Mucosa of gallbladder (tissue), 1 donor: Measurements from ENCODE around the gene OR2T3. TPM values are rescaled to one million over a fixed set of nuclear protein-coding genes. Genes with fewer than 3 reads are reported as not detected.
"Not testable (repeated sequence)": the region's sequence is repeated elsewhere in the genome, so short reads cannot be mapped to it uniquely, and the experiment has no call there.

ENCODE experiments used
- DNase-seq: peaks from one replicate; pipeline ENCODE4 v3.0.0-alpha.2; 2020; ENCODE audit warnings: low spot score
- total RNA-seq: library from RNA; stranded (reverse); gene quantifications from one replicate; pipeline ENCODE4 v1.2.1, GENCODE V29; 2021
- donor health status: DM: no; HTN: no; CAD: no.

The OR2T3 gene
- total RNA-seq, 1 donor from 2014 or later: not detected

- DNase-seq: no peak
Observed at GRCh38 chr1:248471154-248471553, 2.0 kb upstream of the OR2T3 start.

- not testable (repeated sequence) for DNase-seq
Observed at GRCh38 chr1:248472111-248472510, 1.0 kb upstream of the OR2T3 start.

GRCh38 chr1:248475660-248476059 lies 2.5 kb downstream of the OR2T3 start:
- not testable (repeated sequence) for DNase-seq

- not testable (repeated sequence) for DNase-seq
Observed at GRCh38 chr1:248481686-248482579, 8.8 kb downstream of the OR2T3 start.

GRCh38 chr1:248488289-248488688 lies 15.1 kb downstream of the OR2T3 start, which contains the start of gene OR2T5:
Gene OR2T5, plus strand, starts transcription at chr1:248488589. Its CDS starts 0 bp downstream, at chr1:248488589.
- DNase-seq: not testable (repeated sequence)

GRCh38 chr1:248496661-248497060 lies 23.5 kb downstream of the OR2T3 start:
- DNase-seq: not testable (repeated sequence)

- not testable (repeated sequence) for DNase-seq
Observed at GRCh38 chr1:248500305-248501035, 27.3 kb downstream of the OR2T3 start.

- DNase-seq: not testable (repeated sequence)
Observed at GRCh38 chr1:248507773-248508172, 34.6 kb downstream of the OR2T3 start, which contains the start of gene OR2G6. Gene OR2G6, plus strand, starts transcription at chr1:248508073. Its CDS starts 13,574 bp downstream, at chr1:248521647.

GRCh38 chr1:248510217-248510616 lies 37.1 kb downstream of the OR2T3 start:
- DNase-seq: not testable (repeated sequence)

GRCh38 chr1:248521856-248522255 lies 48.7 kb downstream of the OR2T3 start:
- no peak for DNase-seq

Other genes starting within 250 kb of the OR2T3 start
- gene OR2M4, start 241.9 kb upstream of the OR2T3 start, total RNA-seq: not detected
- not detected for gene OR2T33, start 195.4 kb upstream of the OR2T3 start, total RNA-seq
- gene OR2T12, start 169.9 kb upstream of the OR2T3 start, total RNA-seq: not detected
- not detected for gene OR2M7, start 148.8 kb upstream of the OR2T3 start, total RNA-seq
- gene OR14C36, start 124.6 kb upstream of the OR2T3 start, total RNA-seq: not detected
- gene OR2T4, start 111.7 kb upstream of the OR2T3 start, total RNA-seq: not detected
- not detected for gene OR2T6, start 97.6 kb upstream of the OR2T3 start, total RNA-seq
- not detected for gene OR2T1, start 70.3 kb upstream of the OR2T3 start, total RNA-seq
- gene OR2T2, start 27.7 kb upstream of the OR2T3 start, total RNA-seq: not detected
- not detected for gene OR2T5, start 15.2 kb downstream of the OR2T3 start, total RNA-seq
- gene OR2G6, start 34.7 kb downstream of the OR2T3 start, total RNA-seq: not detected
- gene OR2T29, start 89.4 kb downstream of the OR2T3 start, total RNA-seq: not detected
- not detected for gene OR2T34, start 101.4 kb downstream of the OR2T3 start, total RNA-seq
- not detected for gene OR2T10, start 124.3 kb downstream of the OR2T3 start, total RNA-seq
- not detected for gene OR2T11, start 161.7 kb downstream of the OR2T3 start, total RNA-seq
- gene OR2T35, start 171.9 kb downstream of the OR2T3 start, total RNA-seq: not detected
- not detected for gene OR2T27, start 182.2 kb downstream of the OR2T3 start, total RNA-seq
- gene OR14I1, start 229.4 kb downstream of the OR2T3 start, total RNA-seq: not detected